Large intestine (tissue), 3 donors: Measurements from ENCODE around the gene FAM13A. TPM values are rescaled to one million over a fixed set of nuclear protein-coding genes. Genes with fewer than 3 reads are reported as not detected.
"Not testable (repeated sequence)": the region's sequence is repeated elsewhere in the genome, so short reads cannot be mapped to it uniquely, and the experiment has no call there.

ENCODE experiments used
- DNase-seq, 2 donors: peaks; one replicate each; pipeline versions ENCODE4 v3.0.0 to v3.0.0-alpha.2; 2013
- H3K27ac ChIP-seq: one replicate; pipeline ENCODE4 v1.5.1; 2013; ENCODE audit warnings: low read length
- H3K27me3 ChIP-seq: 2 replicates; pipeline ENCODE4 v1.6.1; 2013; ENCODE audit warnings: low read length; ENCODE audit not compliant: control insufficient read depth, insufficient read depth
- H3K36me3 ChIP-seq: 2 replicates; pipeline ENCODE4 v1.6.1; 2013; ENCODE audit warnings: low read length; ENCODE audit not compliant: control insufficient read depth, insufficient read depth
- H3K4me1 ChIP-seq: one replicate; pipeline ENCODE4 v1.6.1; 2013; ENCODE audit warnings: low read length; ENCODE audit not compliant: control insufficient read depth, insufficient read depth
- H3K4me3 ChIP-seq: one replicate; pipeline ENCODE4 v1.5.1; 2013; ENCODE audit warnings: low read length
- H3K9me3 ChIP-seq: one replicate; pipeline ENCODE4 v1.6.1; 2013; ENCODE audit warnings: mild to moderate bottlenecking, low read depth, low read length, moderate library complexity; ENCODE audit not compliant: control insufficient read depth
- WGBS: methylation state at CpG from one replicate; pipeline ENCODE4 v1.1.5; 2013; ENCODE audit warnings: low lambda C conversion rate; ENCODE audit not compliant: insufficient coverage; 5-methylcytosine and 5-hydroxymethylcytosine counted together
- polyA plus RNA-seq: library from polyadenylated mRNA; unstranded; fragments of 120-200 nt; gene quantifications from one replicate; pipeline ENCODE4 v1.2.1, GENCODE V29; 2013

FAM13A gene
- polyA plus RNA-seq, 1 donor, result 151 TPM

DNA sequence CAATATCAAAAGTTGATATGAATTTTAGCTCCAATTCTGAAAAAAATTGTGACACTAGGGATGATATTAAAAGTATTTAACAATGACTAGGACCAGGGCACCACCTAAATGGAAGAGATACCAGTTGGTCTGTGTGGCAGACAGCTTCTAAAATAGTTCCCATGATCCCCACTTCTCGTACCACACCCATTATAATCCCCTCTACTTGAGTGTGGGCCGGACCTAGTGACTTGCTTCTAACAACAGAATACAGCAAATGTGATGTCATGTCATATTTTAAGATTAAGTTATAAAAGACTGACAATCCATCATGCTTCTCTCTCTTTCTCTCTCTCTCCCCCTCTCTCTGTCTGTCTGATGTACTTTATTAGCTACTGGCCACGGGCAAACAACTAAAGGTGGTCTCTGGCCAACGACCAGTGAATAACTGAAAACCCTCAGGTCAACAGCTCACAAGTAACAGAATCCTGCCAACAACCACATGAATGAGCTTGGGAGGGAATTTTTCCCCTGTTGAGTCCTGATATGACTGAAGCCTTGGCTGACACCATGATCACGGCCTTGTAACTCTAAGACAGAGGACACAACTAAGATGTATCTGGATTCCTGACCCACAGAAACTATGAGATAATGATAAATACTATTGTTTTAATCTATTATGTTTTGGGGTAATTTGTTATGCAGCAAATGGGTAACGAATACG lies 34.4 kb downstream of the FAM13A start:
- no peak for DNase-seq
- Histone ChIP-seq H3K4me3 (no peak overlapping the region), H3K36me3 (peaks cover 20% of the 10 kb centered on the region), H3K4me1 (peaks cover 15% of the 10 kb centered on the region), H3K27ac (peak overlapping the region; percentile 77), H3K27me3 (no peaks in the 10 kb centered on the region), H3K9me3 (no peaks in the 10 kb centered on the region)
- no CpG with 5 or more reads among the region's 7 CpGs for WGBS

DNA sequence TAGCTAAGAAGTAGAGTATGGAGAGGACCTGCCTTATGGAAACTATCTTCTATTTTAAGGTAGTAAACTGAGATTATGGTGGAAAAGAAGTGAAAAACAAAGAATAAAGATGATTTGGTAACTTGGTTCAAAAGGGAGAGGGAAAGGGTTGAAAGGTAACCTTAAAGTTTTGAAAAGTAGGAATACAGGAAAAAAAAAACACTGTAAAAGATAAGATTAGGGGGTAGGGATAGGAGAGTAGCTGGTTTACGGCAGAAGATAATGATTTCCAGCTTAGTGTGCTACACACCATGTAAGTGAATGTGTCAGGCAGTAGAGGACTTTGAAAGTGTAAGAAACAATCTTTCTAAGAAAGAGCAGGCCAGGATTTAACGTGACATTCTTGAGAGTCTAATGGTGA lies 35.3 kb downstream of the FAM13A start:
- DNase-seq, result peak; percentile 40 to 72

DNA sequence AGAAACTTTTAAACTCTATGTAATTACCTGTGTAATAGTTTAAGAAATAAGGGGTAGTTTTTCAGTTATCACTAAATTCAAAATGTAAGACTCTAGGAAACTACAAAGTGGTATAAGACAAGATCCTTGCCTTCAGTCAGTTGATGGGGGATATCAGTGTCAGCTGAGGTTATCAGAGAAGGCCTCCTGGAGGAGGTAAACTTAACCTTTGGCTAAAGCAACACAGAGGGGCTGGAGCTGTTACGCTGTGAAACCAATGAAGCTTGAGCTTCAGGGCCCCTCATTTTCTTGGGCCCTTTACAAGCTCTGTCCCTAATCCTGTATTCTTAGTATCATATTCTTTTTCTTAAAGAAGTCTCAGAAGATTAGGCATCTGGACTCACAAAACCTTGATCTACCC lies 35.9 kb downstream of the FAM13A start:
- peaks cover 15% of the 10 kb centered on the region for H3K4me1 ChIP-seq
- no peaks in the 10 kb centered on the region for H3K27me3 ChIP-seq
- H3K4me3 ChIP-seq, result no peak overlapping the region
- peak overlapping the region; percentile 77 for H3K27ac ChIP-seq
- no peak for DNase-seq
- H3K36me3 ChIP-seq, result peaks cover 17% of the 10 kb centered on the region
- no CpG with 5 or more reads among the region's 1 CpG for WGBS
- no peaks in the 10 kb centered on the region for H3K9me3 ChIP-seq

More for the DNA sequence above, 35.3 kb downstream of the FAM13A start:
- Histone ChIP-seq H3K9me3 (no peaks in the 10 kb centered on the region), H3K27me3 (no peaks in the 10 kb centered on the region), H3K4me3 (no peak overlapping the region), H3K4me1 (peaks cover 15% of the 10 kb centered on the region), H3K27ac (peak overlapping the region; percentile 77), H3K36me3 (peaks cover 15% of the 10 kb centered on the region)
- WGBS, result 18% methylated on average over 2 of the region's 2 CpGs

DNA sequence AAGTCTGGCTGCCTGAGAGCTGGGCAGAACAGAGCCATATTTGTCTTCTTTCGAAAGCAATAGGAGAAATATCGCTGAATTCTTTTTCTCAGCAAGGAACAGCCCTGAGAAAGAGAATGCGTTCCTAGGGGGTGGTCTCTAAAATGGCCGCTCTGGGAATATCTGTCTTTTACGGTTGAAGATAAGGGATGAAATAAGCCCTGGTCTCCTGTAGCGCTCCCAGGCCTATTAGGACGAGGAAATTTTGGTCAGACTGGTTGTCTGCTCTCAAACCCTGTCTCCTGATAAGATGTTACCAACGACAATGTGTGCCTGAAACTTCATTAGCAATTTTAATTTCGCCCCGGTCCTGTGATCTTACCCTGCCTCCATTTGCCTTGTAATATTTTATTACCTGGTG lies 42.1 kb downstream of the FAM13A start:
- H3K9me3 ChIP-seq, H3K4me3 ChIP-seq, H3K27me3 ChIP-seq, H3K4me1 ChIP-seq, DNase-seq, H3K27ac ChIP-seq: not testable (repeated sequence)
- no CpG with 5 or more reads among the region's 10 CpGs for WGBS
- peaks cover 22% of the 10 kb centered on the region for H3K36me3 ChIP-seq

DNA sequence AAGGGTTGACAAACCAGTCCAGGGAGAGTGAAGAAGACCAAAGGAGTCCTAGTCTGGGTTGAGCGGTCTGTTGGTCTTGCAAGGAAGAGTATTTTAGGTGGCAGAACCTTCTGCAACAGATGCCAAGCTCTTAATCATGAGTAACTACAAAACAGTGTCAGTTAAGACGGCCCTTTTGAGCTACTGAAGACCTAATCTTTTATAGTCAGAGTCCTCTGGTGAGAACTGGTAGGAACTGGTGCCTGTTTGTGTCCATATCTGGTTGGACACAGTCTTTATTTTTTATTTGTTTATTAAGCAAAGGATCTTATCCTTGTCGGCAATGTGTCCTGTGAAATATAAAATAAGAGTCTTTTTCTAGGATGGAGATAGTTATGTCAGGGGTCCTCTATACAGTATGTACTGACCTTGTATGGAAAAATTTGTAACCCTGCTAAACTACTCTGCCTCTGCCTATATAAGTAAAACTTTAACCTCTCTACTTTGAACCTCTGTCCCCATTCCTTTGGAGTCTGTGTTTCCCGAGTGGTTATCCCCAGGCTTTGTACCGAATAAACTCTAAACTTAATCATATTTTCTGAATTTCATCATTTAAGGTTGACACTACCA lies 47.1 kb downstream of the FAM13A start:
- Histone ChIP-seq H3K36me3 (peaks cover 12% of the 10 kb centered on the region), H3K27ac (peak overlapping the region; percentile 76), H3K9me3 (peaks cover 2% of the 10 kb centered on the region), H3K4me3 (no peak overlapping the region), H3K27me3 (no peaks in the 10 kb centered on the region), H3K4me1 (peaks cover 20% of the 10 kb centered on the region)
- WGBS, result 17% methylated on average over 1 of the region's 5 CpGs
- DNase-seq, result peak in 1 of 2 donors; percentile 71

DNA sequence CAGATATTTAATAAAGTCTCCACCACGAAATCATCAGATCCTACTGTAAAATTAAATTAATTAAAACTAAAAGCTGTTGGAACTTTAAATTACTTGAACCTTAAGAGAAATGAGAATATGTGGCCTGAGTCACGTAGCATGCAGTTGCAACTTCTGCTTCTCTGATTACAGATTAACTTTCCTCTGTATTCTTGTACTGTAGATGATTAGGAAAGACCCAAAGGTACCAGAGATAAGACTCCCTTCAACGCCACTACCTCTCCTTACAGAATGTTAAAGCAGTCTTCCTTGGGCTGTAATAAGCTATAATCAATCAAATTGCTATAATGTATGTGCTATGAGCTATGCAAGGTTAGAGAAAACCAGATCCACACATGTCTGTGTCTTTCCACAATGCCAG lies 47.9 kb downstream of the FAM13A start:
- WGBS, result 86% methylated on average over 1 of the region's 3 CpGs
- Histone ChIP-seq H3K4me3 (peak overlapping the region; percentile 5), H3K36me3 (peaks cover 12% of the 10 kb centered on the region), H3K27me3 (no peaks in the 10 kb centered on the region), H3K4me1 (peaks cover 20% of the 10 kb centered on the region), H3K9me3 (peaks cover 2% of the 10 kb centered on the region), H3K27ac (peak overlapping the region; percentile 76)
- DNase-seq, result peak; percentile 68 to 90

DNA sequence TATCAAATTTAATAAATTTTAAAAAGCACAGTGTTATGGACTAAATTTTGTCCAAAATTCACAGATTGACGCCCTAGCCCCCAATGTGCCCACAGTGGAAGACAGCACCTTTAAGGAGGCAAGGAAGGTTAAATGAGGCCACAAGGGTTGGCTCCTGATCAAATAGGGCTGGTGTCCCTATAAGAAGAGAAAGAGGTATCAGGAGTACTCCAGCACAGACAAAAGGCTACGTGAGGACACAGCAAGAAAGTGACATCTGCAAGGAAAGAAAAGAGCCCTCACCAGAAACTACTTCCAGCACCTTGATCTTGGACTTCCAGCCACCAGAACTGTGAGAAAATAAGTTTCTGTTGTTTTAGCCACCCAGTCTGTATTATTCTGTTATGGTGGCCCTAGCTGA lies 48.8 kb downstream of the FAM13A start:
- WGBS, result no CpG with 5 or more reads among the region's 2 CpGs
- H3K4me1 ChIP-seq, result peaks cover 20% of the 10 kb centered on the region

DNA sequence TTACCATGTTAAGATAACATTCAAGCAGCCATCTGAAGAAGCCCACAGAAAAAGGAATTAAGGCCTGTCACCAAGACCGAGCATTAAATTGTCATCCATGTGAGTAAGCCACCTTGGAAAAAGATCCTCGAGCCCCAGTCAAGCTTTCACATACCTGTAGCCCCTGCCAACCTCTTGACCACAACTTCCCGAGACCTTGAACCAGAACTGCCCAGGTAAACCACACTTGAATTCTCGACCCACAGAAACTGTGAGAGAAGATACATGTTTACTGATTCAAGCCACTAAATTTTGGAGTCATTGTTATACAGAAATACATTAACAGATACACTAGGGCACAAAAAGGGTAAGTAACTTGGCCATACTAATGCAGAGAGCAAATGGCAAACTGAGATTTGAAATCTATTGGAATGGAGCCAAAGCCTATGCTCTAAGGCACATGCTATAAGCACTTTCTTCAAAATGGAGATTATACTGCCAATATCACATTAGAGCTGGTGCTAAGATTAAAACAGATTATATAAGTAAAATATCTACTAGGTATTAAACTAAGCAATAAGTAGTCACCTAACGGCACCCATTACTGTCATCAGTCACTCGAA lies 49.5 kb downstream of the FAM13A start:
- H3K4me1 ChIP-seq, result peaks cover 20% of the 10 kb centered on the region
- peaks cover 7% of the 10 kb centered on the region for H3K36me3 ChIP-seq
- H3K27me3 ChIP-seq, result no peaks in the 10 kb centered on the region
- H3K27ac ChIP-seq, result no peak overlapping the region
- 100% methylated on average over 1 of the region's 6 CpGs for WGBS
- H3K4me3 ChIP-seq, result no peak overlapping the region
- no peak for DNase-seq
- H3K9me3 ChIP-seq, result peaks cover 2% of the 10 kb centered on the region

More for the DNA sequence above, 48.8 kb downstream of the FAM13A start:
- H3K27ac ChIP-seq, result peak overlapping the region; percentile 76
- H3K4me3 ChIP-seq, result peak overlapping the region; percentile 5
- H3K36me3 ChIP-seq, result peaks cover 7% of the 10 kb centered on the region
- DNase-seq, result no peak
- H3K27me3 ChIP-seq, result no peaks in the 10 kb centered on the region
- peaks cover 2% of the 10 kb centered on the region for H3K9me3 ChIP-seq

DNA sequence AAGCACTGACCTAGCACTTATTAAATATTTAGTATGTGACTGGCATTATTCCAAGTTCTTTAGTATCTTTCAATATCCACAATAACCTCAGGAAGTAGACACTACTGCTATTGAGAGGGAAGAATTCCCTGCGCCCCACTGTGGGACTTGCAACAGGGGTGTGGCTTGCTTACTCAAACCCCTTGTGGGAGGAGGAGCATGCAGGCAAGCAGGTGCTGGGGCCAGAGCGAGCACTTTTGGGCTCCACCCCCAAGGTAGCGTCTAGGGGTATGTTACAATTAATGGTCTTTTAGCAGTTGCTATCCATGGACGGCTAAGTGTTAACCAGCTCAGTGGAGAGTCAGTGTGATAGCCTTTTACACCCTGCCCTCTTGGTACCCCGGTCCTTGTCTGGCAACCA lies 50.7 kb downstream of the FAM13A start:
- WGBS, result 100% methylated on average over 1 of the region's 5 CpGs
- no peak for DNase-seq
- Histone ChIP-seq H3K27me3 (no peaks in the 10 kb centered on the region), H3K4me3 (no peak overlapping the region), H3K36me3 (peaks cover 7% of the 10 kb centered on the region), H3K4me1 (peaks cover 28% of the 10 kb centered on the region), H3K9me3 (peaks cover 2% of the 10 kb centered on the region), H3K27ac (no peak overlapping the region)

DNA sequence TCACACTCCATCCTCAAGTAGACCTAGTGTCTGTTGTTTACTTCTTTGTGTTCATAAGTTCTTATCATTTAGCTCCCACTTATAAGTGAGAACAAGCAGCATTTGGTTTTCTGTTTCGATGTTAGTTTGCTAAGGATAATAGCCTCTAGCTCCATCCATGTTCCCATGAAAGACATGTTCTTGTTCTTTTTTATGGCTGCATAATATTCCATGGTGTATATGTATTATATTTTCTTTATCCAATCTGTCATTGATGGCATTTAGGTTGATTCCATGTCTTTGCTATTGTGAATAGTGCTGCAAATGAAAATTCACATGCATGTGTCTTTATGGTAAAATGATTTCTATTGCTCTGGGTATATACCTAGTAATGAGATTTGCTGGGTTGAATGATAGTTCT lies 51.9 kb downstream of the FAM13A start:
- DNase-seq, H3K27me3 ChIP-seq, H3K27ac ChIP-seq, H3K9me3 ChIP-seq, H3K36me3 ChIP-seq, H3K4me3 ChIP-seq: not testable (repeated sequence)
- H3K4me1 ChIP-seq, result peaks cover 30% of the 10 kb centered on the region
- WGBS, result no CpG with 5 or more reads among the region's 1 CpG
